Colonic mucosa (tissue), 4 donors: ENCODE measurements around the gene NEGR1. TPM values are rescaled to one million over a fixed set of nuclear protein-coding genes. Genes with fewer than 3 reads are reported as not detected.

Experiments
- DNase-seq: peaks from one replicate; pipeline ENCODE4 v3.0.0-alpha.2; 2020
- H3K27ac ChIP-seq: fragments of 200-600 bp; one replicate; pipeline ENCODE4 v1.8.0; 2021
- H3K27me3 ChIP-seq: fragments of 200-600 bp; one replicate; pipeline ENCODE4 v1.8.0; 2021
- H3K36me3 ChIP-seq: fragments of 200-600 bp; one replicate; pipeline ENCODE4 v1.8.0; 2021
- H3K4me1 ChIP-seq: fragments of 200-600 bp; one replicate; pipeline ENCODE4 v1.8.0; 2021; ENCODE audit warnings: mild to moderate bottlenecking
- H3K4me3 ChIP-seq: fragments of 200-600 bp; one replicate; pipeline ENCODE4 v1.8.0; 2021
- H3K9ac ChIP-seq, 2 donors: one replicate each; pipeline ENCODE4 v1.7.0; 2013; ENCODE audit warnings: control low read depth in 2 of 2, low read depth in 2 of 2, low read length in 2 of 2
- H3K9me3 ChIP-seq: fragments of 200-600 bp; one replicate; pipeline ENCODE4 v1.8.0; 2021
- CTCF ChIP-seq: fragments of 200-600 bp; IDR thresholded peaks from one replicate; pipeline ENCODE4 v1.8.0; 2022; ENCODE audit warnings: antibody characterized with exemption, mild to moderate bottlenecking
- intact Hi-C: fragments of 100-400 bp; cut with DNase I; formaldehyde crosslinking; loops from one replicate; pipeline ENCODE4 v1.14.1; 2022
- total RNA-seq, 2 donors: library from RNA; stranded (reverse); fragmentation: NEBNext Ultra II Directional in 1 of 2; extraction: Animal tissue kit (Norgen Biotek cat#: 25700) in 1 of 2; gene quantifications; one replicate each; pipeline ENCODE4 v1.2.1, GENCODE V29; 2021
- donor health status: healthy.
- donor health status: DM: no; HTN: no; CAD: no.
- donor health status: DM: no; HTN: no; CAD: no.

NEGR1 gene
- total RNA-seq, 2 donors from 2014 or later = 4.0 to 9.2 TPM

- Histone ChIP-seq H3K4me1 (no peaks in the 10 kb centered on the region), H3K9ac (no peak overlapping the region), H3K9me3 (no peaks in the 10 kb centered on the region), H3K27me3 (no peaks in the 10 kb centered on the region), H3K36me3 (no peaks in the 10 kb centered on the region), H3K4me3 (no peak overlapping the region), H3K27ac (no peak overlapping the region)
- intact Hi-C loops = no loop called here
- no peak for TF ChIP-seq CTCF
- no peak for DNase-seq
Observed at GRCh38 chr1:71881611-71882010, 400.7 kb downstream of the NEGR1 start.

- intact Hi-C loops = no loop called here
- H3K4me1 ChIP-seq = no peaks in the 10 kb centered on the region
- no peaks in the 10 kb centered on the region for H3K9me3 ChIP-seq
- H3K9ac ChIP-seq = no peak overlapping the region
- TF ChIP-seq CTCF = no peak
- H3K27ac ChIP-seq = no peak overlapping the region
- H3K36me3 ChIP-seq = no peaks in the 10 kb centered on the region
- no peak overlapping the region for H3K4me3 ChIP-seq
- H3K27me3 ChIP-seq = no peaks in the 10 kb centered on the region
- DNase-seq = no peak
Observed at GRCh38 chr1:71869326-71869725, 413.0 kb downstream of the NEGR1 start.

- H3K4me1 ChIP-seq = no peaks in the 10 kb centered on the region
- intact Hi-C loops = no loop called here
- TF ChIP-seq CTCF = no peak
- no peak overlapping the region for H3K27ac ChIP-seq
- no peaks in the 10 kb centered on the region for H3K36me3 ChIP-seq
- no peak for DNase-seq
- no peaks in the 10 kb centered on the region for H3K9me3 ChIP-seq
- no peaks in the 10 kb centered on the region for H3K27me3 ChIP-seq
- H3K9ac ChIP-seq = no peak overlapping the region
- H3K4me3 ChIP-seq = no peak overlapping the region
Observed at GRCh38 chr1:71862756-71863155, 419.6 kb downstream of the NEGR1 start.

GRCh38 chr1:71861022-71861421 lies 421.3 kb downstream of the NEGR1 start:
- DNase-seq = no peak
- Histone ChIP-seq H3K9me3 (no peaks in the 10 kb centered on the region), H3K27me3 (no peaks in the 10 kb centered on the region), H3K4me1 (no peaks in the 10 kb centered on the region), H3K9ac (no peak overlapping the region), H3K27ac (no peak overlapping the region), H3K4me3 (no peak overlapping the region), H3K36me3 (no peaks in the 10 kb centered on the region)
- intact Hi-C loops = no loop called here
- no peak for TF ChIP-seq CTCF

GRCh38 chr1:71859806-71860205 lies 422.5 kb downstream of the NEGR1 start:
- intact Hi-C loops = no loop called here
- Histone ChIP-seq H3K27me3 (no peaks in the 10 kb centered on the region), H3K4me1 (no peaks in the 10 kb centered on the region), H3K27ac (no peak overlapping the region), H3K36me3 (no peaks in the 10 kb centered on the region), H3K9ac (no peak overlapping the region), H3K9me3 (no peaks in the 10 kb centered on the region), H3K4me3 (no peak overlapping the region)
- TF ChIP-seq CTCF = no peak
- DNase-seq = no peak

GRCh38 chr1:71857862-71858261 lies 424.5 kb downstream of the NEGR1 start:
- Histone ChIP-seq H3K9ac (no peak overlapping the region), H3K9me3 (no peaks in the 10 kb centered on the region), H3K36me3 (no peaks in the 10 kb centered on the region), H3K4me1 (no peaks in the 10 kb centered on the region), H3K27ac (no peak overlapping the region), H3K4me3 (no peak overlapping the region), H3K27me3 (no peaks in the 10 kb centered on the region)
- intact Hi-C loops = no loop called here
- no peak for DNase-seq
- no peak for TF ChIP-seq CTCF
